K562 (cell line): Measurements from ENCODE around the gene ACO2. TPM values are rescaled to one million over a fixed set of nuclear protein-coding genes. Genes with fewer than 3 reads are reported as not detected.

Source experiments
- CBFA2T3 ChIP-seq: fragments of 450-650 bp; IDR thresholded peaks from 2 replicates; pipeline ENCODE4 v1.6.1; 2017
- CBX3 ChIP-seq, 2 experiments: IDR thresholded peaks; 1 replicate in 1 of 2; 2 replicates in 1 of 2; pipeline ENCODE4 v1.6.1; 2012; ENCODE audit warnings: inconsistent platforms in 2 of 2, low read length in 2 of 2, borderline replicate concordance in 1 of 2, control low read depth in 1 of 2
- CHCHD3 ChIP-seq: fragments of 250-450 bp; sonication (Bioruptor Pico); IDR thresholded peaks from 2 replicates; pipeline ENCODE4 v2.1.2; 2022; ENCODE audit warnings: mild to moderate bottlenecking
- FOXA3 ChIP-seq, 2 experiments: fragments of 450-650 bp in 1 of 2; sonication (generic) in 1 of 2; formaldehyde crosslinking; IDR thresholded peaks in 1 of 2; conservative IDR thresholded peaks in 1 of 2; 2 replicates each; pipeline versions ENCODE4 v1.4.0 to v1.8.0; 2020 to 2022; ENCODE audit warnings: mild to moderate bottlenecking in 2 of 2, missing genetic modification reagents in 1 of 2
- GTF2F1 ChIP-seq: IDR thresholded peaks from 2 replicates; pipeline ENCODE4 v1.6.1; 2011; ENCODE audit warnings: low read depth, low read length, improper control_type of control experiment
- HCFC1 ChIP-seq: IDR thresholded peaks from 2 replicates; pipeline ENCODE4 v1.6.1; 2012; ENCODE audit warnings: low read depth, low read length, improper control_type of control experiment
- HDAC1 ChIP-seq, 2 experiments: fragments of 450-650 bp; IDR thresholded peaks; 2 replicates each; pipeline ENCODE4 v1.6.1; 2016 to 2017; ENCODE audit warnings: inconsistent platforms in 1 of 2, mild to moderate bottlenecking in 1 of 2, moderate library complexity in 1 of 2
- MBD1 ChIP-seq: fragments of 250-450 bp; sonication (Bioruptor Pico); IDR thresholded peaks from 2 replicates; pipeline ENCODE4 v1.8.0; 2022; ENCODE audit warnings: inconsistent platforms
- NBN ChIP-seq: fragments of 450-650 bp; IDR thresholded peaks from 2 replicates; pipeline ENCODE4 v1.6.1; 2016; ENCODE audit warnings: low read depth, mild to moderate bottlenecking
- RBFOX2 ChIP-seq: fragments of 200-400 bp; formaldehyde crosslinking; IDR thresholded peaks from 2 replicates; pipeline ENCODE4 v1.6.1; 2017; ENCODE audit warnings: low read depth, mild to moderate bottlenecking, low read length, moderate library complexity
- RBM22 ChIP-seq: fragments of 200-400 bp; formaldehyde crosslinking; IDR thresholded peaks from 2 replicates; pipeline ENCODE4 v1.6.1; 2018; ENCODE audit warnings: low read length, low read depth; ENCODE audit not compliant: poor library complexity, severe bottlenecking
- SMARCA4 ChIP-seq: fragments of 450-650 bp; IDR thresholded peaks from 2 replicates; pipeline ENCODE4 v1.6.1; 2016
- TAF1 ChIP-seq: IDR thresholded peaks from 2 replicates; pipeline ENCODE4 v1.6.1; 2011; ENCODE audit warnings: mild to moderate bottlenecking, low read length, moderate library complexity; ENCODE audit not compliant: insufficient read depth, control insufficient read depth, severe bottlenecking; ENCODE audit errors: extremely low read depth
- U2AF1 ChIP-seq: fragments of 200-400 bp; formaldehyde crosslinking; optimal IDR thresholded peaks from 2 replicates; pipeline ENCODE3; 2017; ENCODE audit warnings: mild to moderate bottlenecking, low read depth, low read length, moderate library complexity
- XRCC5 ChIP-seq: fragments of 200-400 bp; formaldehyde crosslinking; IDR thresholded peaks from 2 replicates; pipeline ENCODE4 v1.6.1; 2017; ENCODE audit warnings: low read depth, mild to moderate bottlenecking, low read length
- ZNF143 ChIP-seq: sonication (generic); formaldehyde crosslinking; IDR thresholded peaks from 2 replicates; pipeline ENCODE4 v1.9.0; 2022; ENCODE audit warnings: mild to moderate bottlenecking, missing genetic modification reagents
- ZNF436 ChIP-seq: fragments of 250-450, 450-650 bp; sonication (Bioruptor Pico); formaldehyde crosslinking; IDR thresholded peaks from 2 replicates; pipeline ENCODE4 v1.7.0; 2020; ENCODE audit warnings: mild to moderate bottlenecking
- ZNF507 ChIP-seq: conservative IDR thresholded peaks from 2 replicates; pipeline ENCODE4 v1.6.1; 2017; ENCODE audit warnings: missing genetic modification characterization, missing compliant biosample characterization
- ZNF511 ChIP-seq: sonication (generic); formaldehyde crosslinking; IDR thresholded peaks from 2 replicates; pipeline ENCODE4 v1.8.0; 2022; ENCODE audit warnings: mild to moderate bottlenecking, missing genetic modification reagents
- polyA plus RNA-seq, 8 experiments: library from polyadenylated mRNA; depleted of rRNA in 4 of 8; stranded (reverse) in 5 of 8; unstranded in 3 of 8; fragments of >200 nt; fragmentation: Nextera tagmentation in 2 of 8; fragmentation: Illumina TruSeq in 1 of 8; extraction: Ambion mirVana in 2 of 8; extraction: Trizol in 1 of 8; gene quantifications; 2 replicates each; pipeline versions ENCODE4 v1.2.1 to v1.2.3, GENCODE V29; 2011 to 2014; ENCODE audit warnings: inconsistent platforms in 1 of 8, missing spikeins in 1 of 8
- total RNA-seq, 7 experiments: library from RNA; depleted of rRNA in 6 of 7; stranded (reverse); fragments of >200 nt in 6 of 7; fragmentation: Illumina TruSeq in 2 of 7; extraction: Trizol in 2 of 7; gene quantifications; 2 replicates each; pipeline versions ENCODE4 v1.2.1 to v1.2.3, GENCODE V29; 2011 to 2021; ENCODE audit warnings: low replicate concordance in 1 of 7
- TF ChIP-seq, protein P1 (sequence below), 2 experiments: IDR thresholded peaks; 2 replicates each; pipeline ENCODE4 v1.6.1; 2012; ENCODE audit warnings: improper control_type of control experiment in 2 of 2, low read depth in 2 of 2, low read length in 2 of 2, borderline replicate concordance in 1 of 2
- TF ChIP-seq, protein P2 (sequence below): sonication (generic); formaldehyde crosslinking; IDR thresholded peaks from 2 replicates; pipeline ENCODE4 v1.8.1; 2023; ENCODE audit warnings: mild to moderate bottlenecking, missing genetic modification reagents

ACO2 gene
- total and polyA plus RNA-seq, 9 of the 15 experiments (the other 6 are each of a cell fraction or from before 2014, with no cell fraction given): 16.2 to 119 (median 43.2) TPM

DNA sequence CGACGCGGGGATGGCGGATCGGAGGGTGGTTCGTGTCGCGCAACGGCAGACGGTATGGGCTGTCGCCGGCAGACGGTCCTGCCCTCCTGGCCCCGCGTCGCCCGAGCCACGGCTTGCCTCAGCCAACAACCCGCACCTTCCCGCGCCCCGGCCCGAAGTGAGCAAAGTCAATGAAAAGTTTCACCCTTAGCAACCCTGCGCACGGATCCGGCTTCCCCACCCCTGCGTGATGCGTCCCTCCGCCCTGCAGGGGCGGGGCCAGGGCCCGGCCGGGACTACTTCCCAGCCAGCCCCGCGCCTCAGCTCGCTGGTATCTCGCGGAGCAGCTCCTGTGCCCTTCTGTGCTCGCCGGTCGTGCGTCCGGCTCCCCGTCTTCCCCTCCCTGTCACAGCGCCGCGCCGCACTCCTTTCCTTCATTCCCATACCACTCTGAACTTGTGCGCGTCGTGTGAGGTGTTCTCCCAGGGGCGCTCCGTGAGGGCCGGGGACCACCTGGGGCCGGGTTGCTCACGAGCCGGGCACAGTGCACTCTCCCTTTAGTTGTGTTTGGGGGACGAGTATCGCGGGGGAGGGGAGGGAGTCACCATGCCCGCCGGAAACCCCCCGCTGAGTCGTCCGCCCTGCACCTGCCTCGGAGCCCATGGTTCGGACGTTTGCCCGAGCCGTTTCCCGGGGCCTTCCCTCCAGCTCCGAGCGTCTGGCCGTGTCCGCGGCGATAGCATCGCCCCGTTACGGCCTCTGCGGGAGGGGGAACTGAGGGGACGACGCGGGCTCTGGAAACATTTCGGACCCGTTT is 22.1 kb upstream of the ACO2 start, which contains the start of gene TOB2 (continued):
- peak; percentile 65 for TF ChIP-seq ZNF511
- no peak for TF ChIP-seq CBFA2T3
- TF ChIP-seq, protein P1, sequence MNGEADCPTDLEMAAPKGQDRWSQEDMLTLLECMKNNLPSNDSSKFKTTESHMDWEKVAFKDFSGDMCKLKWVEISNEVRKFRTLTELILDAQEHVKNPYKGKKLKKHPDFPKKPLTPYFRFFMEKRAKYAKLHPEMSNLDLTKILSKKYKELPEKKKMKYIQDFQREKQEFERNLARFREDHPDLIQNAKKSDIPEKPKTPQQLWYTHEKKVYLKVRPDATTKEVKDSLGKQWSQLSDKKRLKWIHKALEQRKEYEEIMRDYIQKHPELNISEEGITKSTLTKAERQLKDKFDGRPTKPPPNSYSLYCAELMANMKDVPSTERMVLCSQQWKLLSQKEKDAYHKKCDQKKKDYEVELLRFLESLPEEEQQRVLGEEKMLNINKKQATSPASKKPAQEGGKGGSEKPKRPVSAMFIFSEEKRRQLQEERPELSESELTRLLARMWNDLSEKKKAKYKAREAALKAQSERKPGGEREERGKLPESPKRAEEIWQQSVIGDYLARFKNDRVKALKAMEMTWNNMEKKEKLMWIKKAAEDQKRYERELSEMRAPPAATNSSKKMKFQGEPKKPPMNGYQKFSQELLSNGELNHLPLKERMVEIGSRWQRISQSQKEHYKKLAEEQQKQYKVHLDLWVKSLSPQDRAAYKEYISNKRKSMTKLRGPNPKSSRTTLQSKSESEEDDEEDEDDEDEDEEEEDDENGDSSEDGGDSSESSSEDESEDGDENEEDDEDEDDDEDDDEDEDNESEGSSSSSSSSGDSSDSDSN (IDR thresholded peaks at IDR 0.05; ENCODE audit: borderline replicate concordance in 1 of 2, low read depth in 2 of 2, low read length in 2 of 2): peak; percentile 67 to 76; a peak in 3 of 4 replicates
- TF ChIP-seq SMARCA4: 0 out of 2 replicates have a peak, but pooled peaks have one; percentile 21
- TF ChIP-seq FOXA3 (CRISPR knock-in tag; conservative IDR thresholded peaks at IDR 0.05 in 1 of 2, IDR thresholded peaks at IDR 0.05 in 1 of 2): peak in 1 of 2 experiments; percentile 74; a peak in 2 of 4 replicates
- TF ChIP-seq U2AF1: peak; percentile 84
- peak; percentile 80; the same call in 1 of the 2 replicates for TF ChIP-seq XRCC5
- TF ChIP-seq ZNF436 (CRISPR knock-in tag): no peak
- TF ChIP-seq CBX3 (IDR thresholded peaks at IDR 0.05; ENCODE audit: borderline replicate concordance in 1 of 2, low read length in 2 of 2): peak in 1 of 2 experiments; percentile 67; a peak in 1 of 3 replicates
- peak; percentile 97 for TF ChIP-seq TAF1
- peak; percentile 60; the same call in 1 of the 2 replicates for TF ChIP-seq CHCHD3 (CRISPR knock-in tag)
- TF ChIP-seq, protein P2, sequence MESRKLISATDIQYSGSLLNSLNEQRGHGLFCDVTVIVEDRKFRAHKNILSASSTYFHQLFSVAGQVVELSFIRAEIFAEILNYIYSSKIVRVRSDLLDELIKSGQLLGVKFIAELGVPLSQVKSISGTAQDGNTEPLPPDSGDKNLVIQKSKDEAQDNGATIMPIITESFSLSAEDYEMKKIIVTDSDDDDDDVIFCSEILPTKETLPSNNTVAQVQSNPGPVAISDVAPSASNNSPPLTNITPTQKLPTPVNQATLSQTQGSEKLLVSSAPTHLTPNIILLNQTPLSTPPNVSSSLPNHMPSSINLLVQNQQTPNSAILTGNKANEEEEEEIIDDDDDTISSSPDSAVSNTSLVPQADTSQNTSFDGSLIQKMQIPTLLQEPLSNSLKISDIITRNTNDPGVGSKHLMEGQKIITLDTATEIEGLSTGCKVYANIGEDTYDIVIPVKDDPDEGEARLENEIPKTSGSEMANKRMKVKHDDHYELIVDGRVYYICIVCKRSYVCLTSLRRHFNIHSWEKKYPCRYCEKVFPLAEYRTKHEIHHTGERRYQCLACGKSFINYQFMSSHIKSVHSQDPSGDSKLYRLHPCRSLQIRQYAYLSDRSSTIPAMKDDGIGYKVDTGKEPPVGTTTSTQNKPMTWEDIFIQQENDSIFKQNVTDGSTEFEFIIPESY (CRISPR knock-in tag): peak; percentile 49
- peak; percentile 61; the same call in 1 of the 2 replicates for TF ChIP-seq ZNF143 (CRISPR knock-in tag)
- TF ChIP-seq RBM22: peak; percentile 84
- TF ChIP-seq NBN: peak; percentile 72; the same call in 1 of the 2 replicates
- TF ChIP-seq GTF2F1: peak; percentile 93
- TF ChIP-seq MBD1 (CRISPR knock-in tag): no peak
- TF ChIP-seq HCFC1: peak; percentile 64
- TF ChIP-seq ZNF507: no peak
- TF ChIP-seq HDAC1 (IDR thresholded peaks at IDR 0.05): peak in 1 of 2 experiments; percentile 74; a peak in 2 of 4 replicates
- peak; percentile 97 for TF ChIP-seq RBFOX2
